Measurements from ENCODE around the gene HYCC1.

- no peak for TF ChIP-seq CTCF (IDR thresholded peaks at IDR 0.05)
- TF ChIP-seq EZH2 (IDR thresholded peaks at IDR 0.05; ENCODE audit: borderline replicate concordance, insufficient read depth, low read depth, low read length, poor library complexity, severe bottlenecking), result no peak
Measured at GRCh38 chr7:23014681-23015080, 751 bp upstream of the HYCC1 start.

Data from B cell (primary cell).